Activated CD4-positive, alpha-beta T cell treated with anti-CD3 and anti-CD28 coated beads, Interleukin-2, Interleukin-4, amounts not matched to agents 100 ng/mL and 50 ng/mL, durations not matched to agents 16 hours and 8 hours (primary cell): ENCODE measurements around the gene NOL4.

Experiments used
- DNase-seq: peaks from one replicate; pipeline ENCODE4 v3.0.0-alpha.2; 2020; ENCODE audit warnings: low spot score

Gene NOL4

DNA sequence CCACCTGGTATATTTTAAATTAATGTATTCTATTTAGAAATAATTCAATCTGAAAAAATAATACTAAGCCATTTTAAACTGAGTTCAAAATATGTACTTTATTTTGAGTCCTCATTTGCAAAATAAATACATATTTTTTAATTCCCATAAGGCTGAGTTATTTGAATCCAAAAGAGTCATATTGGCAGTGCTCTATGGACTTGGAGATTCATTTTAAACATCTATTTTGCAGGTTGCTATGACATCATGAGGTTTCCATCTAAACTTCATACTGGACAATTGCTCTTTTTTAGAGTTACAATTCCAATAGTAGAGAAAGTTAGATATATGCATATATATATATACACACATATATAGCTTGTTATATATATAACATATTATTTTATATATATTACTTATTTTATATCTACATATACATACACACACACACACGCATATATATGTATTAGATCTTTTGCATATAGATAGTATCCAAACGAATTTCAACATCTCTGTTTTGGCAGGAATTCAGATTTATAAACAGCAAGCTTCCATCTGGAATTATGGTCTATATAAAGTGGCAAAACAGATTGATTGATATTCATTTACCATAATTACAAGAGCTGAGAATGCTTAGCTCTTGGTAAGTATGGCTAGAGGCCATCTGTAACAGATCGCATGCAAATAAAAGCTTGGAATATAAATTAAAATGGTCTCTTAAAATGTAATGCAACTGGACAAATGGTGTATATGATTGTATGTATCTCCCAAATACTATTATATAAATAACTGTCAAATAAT is 34.9 kb downstream of the NOL4 start:
- no peak for DNase-seq
